Vein endothelial cell (primary cell): ENCODE results near the gene GLRA2. TPM values are rescaled to one million over a fixed set of nuclear protein-coding genes. Genes with fewer than 3 reads are reported as not detected.

Source experiments
- total RNA-seq: library from RNA; depleted of rRNA; stranded (reverse); fragments of >200 nt; gene quantifications from 2 replicates; pipeline ENCODE4 v1.2.3, GENCODE V29; 2012

GLRA2 gene
- total RNA-seq, result not detected in 2 replicates

DNA sequence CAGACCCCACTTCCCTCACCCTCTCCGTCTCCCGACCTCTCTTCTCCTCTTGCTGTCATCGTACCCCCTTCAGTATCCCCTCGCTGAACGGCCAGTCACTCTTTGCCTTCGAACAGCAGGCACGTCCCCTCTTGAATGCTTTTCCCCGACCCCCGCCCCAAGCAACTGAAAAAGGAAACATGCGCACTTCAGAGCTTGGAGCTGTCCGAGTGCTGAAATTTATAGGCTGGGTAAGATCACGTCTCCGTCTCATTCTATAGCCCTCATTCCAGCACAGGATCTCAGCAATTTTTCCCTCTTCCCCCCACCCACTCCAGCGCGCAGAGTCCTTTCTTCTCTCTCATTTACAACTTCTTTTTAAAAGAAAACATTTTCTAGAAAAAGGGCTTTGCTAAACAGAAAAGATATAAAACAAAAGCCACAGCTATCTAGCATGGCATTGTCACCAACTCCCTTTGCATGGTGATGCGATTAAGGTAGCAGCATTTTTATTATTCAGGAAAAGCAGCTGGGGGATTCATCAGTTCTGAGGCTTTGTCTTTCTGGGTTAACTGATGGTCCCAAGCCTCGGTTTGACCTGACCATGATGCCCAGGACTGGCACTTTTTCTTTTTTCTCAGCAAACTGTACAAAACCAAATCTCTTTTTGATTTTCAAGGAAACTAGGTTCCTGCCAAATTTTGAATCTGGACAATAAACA lies at the start of gene GLRA2:
GLRA2 (plus strand) TSS at position 247 of the 700 bp plus-strand sequence. CDS start 522 bp downstream, outside the sequence.

